Umbilical cord (tissue), 2 donors: Measurements from ENCODE around the gene CELF4. TPM values are rescaled to one million over a fixed set of nuclear protein-coding genes. Genes with fewer than 3 reads are reported as not detected.
A peak's percentile ranks its signal among the peaks of the same experiment; 100 is the strongest.

Source experiments
- DNase-seq: peaks from one replicate; pipeline ENCODE4 v3.0.0-alpha.2; 2015; ENCODE audit warnings: low spot score
- total RNA-seq: library from RNA; depleted of rRNA; stranded (reverse); fragments of >200 nt; gene quantifications from one replicate; pipeline ENCODE4 v1.2.3, GENCODE V29; 2014; ENCODE audit warnings: low replicate concordance; ENCODE audit not compliant: insufficient read depth

Gene CELF4
- total RNA-seq, 1 donor from 2014 or later, result 5.3 TPM

DNA sequence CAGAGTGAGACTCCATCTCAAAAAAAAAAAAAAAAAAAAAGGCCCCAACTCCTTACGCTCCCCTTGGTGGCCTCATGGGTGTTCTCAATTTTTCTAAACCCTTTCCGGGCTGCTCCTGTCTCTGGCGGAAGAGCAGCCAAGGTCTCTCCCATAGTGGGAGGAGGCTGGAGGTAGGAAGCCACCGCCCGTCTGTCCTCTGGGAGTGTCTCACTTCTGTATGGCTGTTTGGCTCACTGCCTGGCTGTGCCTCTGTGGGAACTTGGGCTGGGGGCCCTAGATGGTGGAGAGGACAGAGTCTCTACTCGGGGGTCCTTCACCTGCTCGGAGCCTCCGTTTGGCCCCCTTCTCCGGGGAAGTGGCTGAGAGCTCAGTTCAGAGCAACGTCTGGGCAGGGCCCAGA, 245.3 kb downstream of the CELF4 start:
- DNase-seq, result no peak

DNA sequence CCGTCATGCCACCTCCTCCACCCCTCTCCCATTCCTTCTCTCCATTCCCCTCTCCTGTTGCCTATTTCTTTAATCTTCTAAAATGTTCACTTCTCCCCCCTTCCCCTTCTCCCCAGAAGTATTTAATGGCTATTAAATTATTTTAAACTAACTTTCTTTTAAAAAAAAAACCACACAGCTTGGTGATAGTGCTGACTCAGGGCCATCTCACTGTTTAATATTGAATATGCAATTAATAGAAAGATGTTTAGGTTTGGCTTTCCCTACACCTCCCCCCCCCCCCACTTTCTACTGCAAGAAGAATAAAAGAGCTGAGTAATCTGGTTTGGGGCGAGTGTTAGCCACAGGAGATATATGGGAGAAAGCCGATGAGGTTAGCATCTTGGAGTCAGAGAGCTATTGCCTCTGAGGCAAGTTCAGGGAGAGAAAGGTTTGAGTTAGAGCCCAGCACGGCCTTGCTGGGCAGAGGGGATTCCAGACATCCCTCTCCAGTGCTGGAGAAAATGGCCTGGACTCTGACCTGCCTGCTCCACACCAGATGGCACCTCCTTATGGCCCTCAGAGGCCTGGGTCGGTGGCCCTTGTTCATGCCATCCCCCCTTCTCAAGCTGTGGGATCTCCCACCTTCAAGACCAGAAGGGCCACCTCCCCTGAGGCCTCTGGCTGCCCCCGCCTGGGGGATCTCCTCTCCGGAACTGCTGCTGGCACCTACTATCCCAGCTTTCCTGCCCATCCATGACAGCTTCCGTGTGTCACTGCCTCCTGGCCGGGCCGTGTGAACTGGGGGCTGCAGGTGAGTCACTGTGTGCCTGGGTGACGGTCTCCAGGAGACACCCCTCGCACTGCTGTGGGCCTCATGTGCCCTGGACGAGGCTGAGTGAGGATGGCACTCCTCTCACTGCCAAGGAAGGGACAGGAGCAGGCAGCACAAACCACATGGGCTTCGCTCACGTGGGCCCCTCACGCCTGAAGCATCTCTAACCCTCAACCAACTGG, 246.9 kb downstream of the CELF4 start:
- DNase-seq, result no peak

DNA sequence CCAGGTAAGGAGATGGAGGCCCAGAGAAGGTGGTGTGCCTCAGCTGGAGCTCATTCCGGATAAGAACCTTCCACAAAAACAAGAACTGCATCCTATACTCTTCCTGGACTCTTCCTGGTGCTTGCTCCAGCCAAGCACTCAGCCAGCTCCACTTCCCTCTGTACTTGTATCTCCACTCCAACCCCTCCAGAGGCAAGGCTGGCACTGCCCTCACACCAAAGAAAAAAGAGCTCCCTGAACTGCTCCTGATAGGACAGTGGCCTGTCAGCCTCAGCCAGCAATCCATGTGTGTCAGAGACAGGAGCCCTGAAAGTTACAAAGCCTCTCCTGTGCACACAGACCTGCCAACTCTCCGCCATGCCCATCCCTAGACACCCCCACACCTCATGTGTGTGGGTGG, 248.1 kb downstream of the CELF4 start:
- DNase-seq, result no peak

GRCh38 chr18:37316468-37316867, 249.1 kb downstream of the CELF4 start:
- no peak for DNase-seq

DNA sequence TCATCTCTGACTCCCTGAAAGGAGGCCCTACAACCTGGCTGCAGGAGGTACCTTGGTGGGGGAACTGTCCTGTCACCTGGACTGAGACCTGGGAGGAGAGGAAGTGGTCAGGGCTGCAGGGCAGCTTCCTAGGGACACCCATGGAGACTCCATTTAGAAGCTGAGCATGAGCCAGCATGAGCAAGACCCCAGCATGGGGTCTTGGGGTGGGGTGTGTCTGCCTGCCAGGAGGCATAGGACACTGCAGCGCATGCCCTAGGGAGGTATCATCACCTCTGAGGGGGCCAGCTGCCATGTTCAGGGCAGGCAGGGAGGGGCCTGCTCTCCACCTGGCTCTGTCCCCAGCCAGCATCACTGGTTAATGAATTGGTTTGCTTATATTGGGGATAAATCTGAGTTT, 249.7 kb downstream of the CELF4 start:
- no peak for DNase-seq

- DNase-seq, result no peak
Observed at GRCh38 chr18:37314534-37314933, 251.1 kb downstream of the CELF4 start.

DNA sequence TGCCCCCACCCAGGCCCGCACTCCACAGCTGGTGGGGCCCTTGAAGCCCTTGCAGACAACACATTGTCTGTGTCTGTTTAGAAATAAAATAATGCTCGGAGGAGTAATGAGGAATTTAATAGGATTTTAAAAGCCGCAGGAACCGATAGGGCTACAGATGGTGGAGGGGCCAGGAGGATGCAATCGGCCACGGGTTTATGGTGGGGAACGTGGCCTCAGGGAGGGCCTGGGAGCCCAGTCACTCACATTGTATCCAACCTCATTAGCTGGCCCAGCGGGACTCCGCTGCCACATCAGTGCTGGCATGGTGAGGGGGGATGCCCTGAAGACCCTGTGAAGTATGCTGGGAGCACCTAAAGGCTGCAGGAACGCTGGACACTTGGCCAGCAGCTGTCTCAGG, 252.0 kb downstream of the CELF4 start:
- no peak for DNase-seq

DNA sequence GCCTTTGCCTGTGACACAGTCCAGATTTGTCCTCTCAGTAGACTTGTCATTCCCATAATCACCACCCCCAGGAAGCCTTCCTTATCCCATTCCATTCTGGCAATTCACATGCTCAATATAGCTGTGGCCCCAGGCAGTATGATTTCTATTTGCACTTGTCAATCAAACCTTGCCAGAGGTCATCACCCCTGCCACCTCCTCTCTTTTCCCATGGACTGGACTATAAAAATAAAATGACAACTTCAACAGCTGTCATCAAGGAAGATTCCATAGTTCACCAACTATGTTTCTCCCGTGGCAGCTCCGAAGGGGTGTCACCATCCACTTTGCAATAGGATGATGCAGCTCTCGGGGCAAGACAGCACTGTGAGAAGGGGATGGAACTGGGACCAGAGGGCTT, 255.7 kb downstream of the CELF4 start:
- no peak for DNase-seq

DNA sequence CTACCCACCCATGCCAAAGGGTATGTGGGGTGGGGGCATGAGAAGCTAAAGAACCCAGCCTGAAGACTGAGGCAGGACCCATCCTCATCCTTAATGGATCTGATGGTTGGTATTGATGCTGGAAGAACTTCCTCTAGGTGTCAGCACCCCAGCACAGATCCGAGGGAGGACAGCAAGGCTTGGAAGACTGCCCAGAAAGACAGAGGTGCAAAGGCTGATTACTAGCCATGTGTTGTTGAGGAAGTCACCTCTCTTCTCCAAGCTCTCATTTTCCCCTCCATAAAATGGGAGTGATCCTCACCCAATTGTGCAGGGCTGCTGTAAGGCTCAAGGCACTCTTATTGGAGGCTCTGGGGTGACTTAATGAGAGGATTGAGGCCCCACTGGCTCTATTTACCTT, 256.5 kb downstream of the CELF4 start:
- no peak for DNase-seq

GRCh38 chr18:37307181-37307580, 258.4 kb downstream of the CELF4 start:
- no peak for DNase-seq

DNA sequence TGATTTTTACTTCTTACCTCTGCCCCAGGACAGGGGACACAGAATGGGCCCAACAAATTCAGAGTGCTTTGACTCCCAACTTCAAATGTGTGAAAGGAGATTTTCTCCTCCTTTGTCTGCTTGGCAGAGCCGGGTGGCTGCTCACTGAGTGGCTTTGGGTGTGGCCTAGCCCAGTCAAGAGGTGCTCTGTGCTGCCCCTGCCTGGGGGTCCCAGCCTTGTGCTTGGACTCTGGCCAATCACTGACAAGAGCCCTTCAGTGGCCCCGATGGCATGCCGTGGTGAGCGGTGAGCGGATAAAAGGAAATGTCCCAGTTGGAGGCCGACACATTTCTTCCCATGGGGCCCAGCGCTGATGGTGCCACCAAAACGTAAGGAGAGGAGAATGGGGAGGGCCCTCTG, 259.2 kb downstream of the CELF4 start:
- no peak for DNase-seq

DNA sequence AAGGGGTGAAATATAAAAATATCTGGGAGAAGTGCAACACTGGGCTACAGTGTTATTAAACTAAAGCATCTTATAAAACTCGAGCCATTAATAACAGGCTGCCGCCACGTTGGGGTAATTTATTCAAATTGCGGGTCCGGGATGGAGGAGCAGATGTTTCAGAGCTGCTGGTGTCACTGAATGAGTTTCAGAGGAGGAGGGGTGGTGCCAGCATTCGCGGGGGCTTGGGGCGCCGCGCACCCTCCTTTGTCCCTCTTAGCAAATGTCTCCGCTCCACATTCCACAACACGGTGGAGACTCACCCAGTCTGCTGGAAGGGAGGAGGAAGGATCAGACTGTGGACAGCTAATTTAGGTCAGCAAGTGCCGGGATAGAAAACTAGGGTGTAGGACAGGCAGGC, 260.5 kb downstream of the CELF4 start:
- DNase-seq, result no peak

- DNase-seq, result no peak
Observed at GRCh38 chr18:37304012-37304680, 261.5 kb downstream of the CELF4 start.

GRCh38 chr18:37303009-37303408, 262.6 kb downstream of the CELF4 start:
- DNase-seq, result no peak

DNA sequence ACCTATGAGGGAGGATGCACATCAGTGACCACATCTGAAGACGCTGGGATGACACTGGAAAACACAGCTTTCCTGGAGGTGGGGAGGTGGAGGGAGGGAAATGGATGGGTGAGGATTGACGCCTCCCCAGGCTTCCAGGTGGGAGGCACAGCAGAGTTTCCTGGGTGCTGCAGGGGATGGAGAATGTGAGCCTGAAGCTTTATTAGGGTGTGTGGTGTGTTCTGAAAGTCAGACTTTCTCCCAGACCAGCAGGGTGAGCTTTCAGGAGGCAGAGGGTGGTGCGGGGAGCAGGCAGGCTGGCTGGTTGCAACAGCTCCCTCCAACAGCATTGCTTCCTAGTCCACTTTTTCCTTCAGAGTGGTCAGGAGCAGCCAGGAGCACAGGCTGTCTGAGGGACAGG, 263.1 kb downstream of the CELF4 start:
- DNase-seq, result no peak

GRCh38 chr18:37299471-37300304, 265.9 kb downstream of the CELF4 start:
- DNase-seq, result peak; percentile 98

GRCh38 chr18:37298816-37299215, 266.8 kb downstream of the CELF4 start:
- no peak for DNase-seq

- DNase-seq, result no peak
Observed at GRCh38 chr18:37297106-37297505, 268.5 kb downstream of the CELF4 start.

DNA sequence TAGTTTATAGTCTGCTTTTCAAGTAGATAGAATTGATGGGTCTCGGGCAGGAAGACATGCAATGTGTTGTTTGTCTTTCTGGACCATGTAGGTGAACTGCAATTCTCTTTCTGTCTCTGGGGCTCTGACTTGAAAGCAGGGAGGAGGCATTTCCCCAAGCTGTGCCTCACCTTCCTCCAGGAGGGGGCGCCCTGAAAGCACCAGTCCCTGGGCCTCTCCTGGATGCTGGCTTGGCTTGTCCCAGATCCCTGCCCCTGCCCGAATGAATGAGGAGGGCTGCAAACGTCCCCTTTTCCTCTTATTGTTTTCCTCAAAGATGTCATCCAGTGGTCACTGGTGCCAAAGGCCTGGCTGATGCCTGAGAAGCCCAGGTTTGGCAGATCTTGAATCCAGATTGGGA, 270.6 kb downstream of the CELF4 start:
- DNase-seq, result no peak

DNA sequence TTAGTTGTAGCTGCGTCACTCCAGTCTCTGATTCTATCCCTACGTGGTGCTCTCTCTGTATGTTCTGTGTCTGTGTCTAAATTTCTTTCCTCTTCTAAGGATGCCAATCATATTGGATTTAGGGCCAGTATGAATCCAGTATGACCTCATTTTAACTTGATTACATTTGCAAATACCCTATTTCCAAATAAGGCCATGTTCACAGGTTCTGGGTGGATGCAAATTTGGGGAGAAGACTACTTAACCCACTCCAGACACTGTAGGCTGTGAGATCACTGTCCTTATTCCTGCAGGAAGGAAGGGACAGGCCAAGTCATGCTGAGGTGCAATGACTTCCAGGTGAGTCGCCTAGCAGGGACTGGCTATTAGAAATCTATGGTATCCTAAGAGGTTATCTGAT, 272.2 kb downstream of the CELF4 start:
- DNase-seq, result no peak

DNA sequence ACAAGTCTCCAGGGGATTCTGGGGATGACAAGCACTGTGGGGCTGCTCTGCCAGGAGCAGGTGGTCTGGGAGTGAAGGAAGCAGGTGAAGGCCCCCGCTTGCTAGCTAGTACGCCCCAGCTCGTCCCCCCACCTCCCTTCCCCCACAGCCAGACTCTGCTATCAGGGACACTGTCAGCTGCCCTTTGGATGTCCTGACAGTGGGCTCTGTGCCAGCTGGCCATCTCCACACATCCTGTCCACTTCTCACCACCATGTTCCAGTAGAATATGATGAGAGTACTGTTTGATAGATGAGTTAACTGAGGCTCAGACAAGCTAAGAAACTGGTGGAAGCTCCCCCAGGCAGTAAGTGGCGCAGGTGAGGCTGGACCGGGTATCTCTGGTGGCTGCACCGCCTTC, 276.2 kb downstream of the CELF4 start:
- no peak for DNase-seq

DNA sequence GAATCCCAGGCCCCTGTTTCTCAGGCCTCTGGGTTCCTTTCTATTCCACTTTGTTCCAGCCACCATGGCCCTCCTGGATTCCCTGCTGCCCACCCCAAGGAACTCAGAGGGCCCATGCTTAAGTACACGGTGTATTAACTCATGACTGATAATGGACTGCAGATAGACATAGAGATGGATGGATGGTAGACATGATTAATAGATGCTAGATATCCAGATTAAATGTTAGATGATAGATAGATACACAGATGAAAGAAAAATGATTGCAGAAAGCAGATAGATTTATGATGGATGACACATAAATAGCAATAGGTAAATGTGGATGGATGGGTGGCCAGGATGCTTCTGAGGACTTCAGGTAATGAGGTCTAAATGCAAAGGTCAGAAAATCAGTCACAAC, 278.0 kb downstream of the CELF4 start:
- DNase-seq, result no peak
